HEK293 (cell line): ENCODE results near the gene PCDHB7.
"Not testable (repeated sequence)": the region's sequence is repeated elsewhere in the genome, so short reads cannot be mapped to it uniquely, and the experiment has no call there.

Experiments
- CTCF ChIA-PET: fragments of 350-600 bp; formaldehyde crosslinking; extraction: SDS; loops from one replicate; lab custom pipeline; 2021; ENCODE audit warnings: antibody characterized with exemption; lab: Yijun Ruan, JAX
- POLR2A ChIA-PET: fragments of 300-600 bp; formaldehyde crosslinking; extraction: SDS; loops from one replicate; lab custom pipeline; 2020; ENCODE audit warnings: antibody characterized with exemption, inconsistent platforms; lab: Yijun Ruan, JAX
- H3K27ac ChIP-seq: fragments of 200-500 bp; sonication (Bioruptor generic); 2 replicates; pipeline ENCODE4 v1.5.1; 2014; ENCODE audit warnings: low read depth, low read length, control low read depth, inconsistent platforms; ENCODE audit errors: extremely low read depth
- H3K36me3 ChIP-seq, 2 experiments: fragments of 200-500 bp in 1 of 2; sonication (Bioruptor generic) in 1 of 2; 1 replicate in 1 of 2; 2 replicates in 1 of 2; pipeline ENCODE4 v1.5.1; 2014 to 2017; ENCODE audit warnings: inconsistent platforms in 2 of 2, low read length in 2 of 2; ENCODE audit not compliant: control insufficient read depth in 2 of 2, insufficient read depth in 1 of 2
- H3K4me1 ChIP-seq: fragments of 200-500 bp; sonication (Bioruptor generic); 2 replicates; pipeline ENCODE4 v1.5.1; 2014; ENCODE audit warnings: mild to moderate bottlenecking, low read length, inconsistent platforms; ENCODE audit not compliant: control insufficient read depth, insufficient read depth
- H3K4me3 ChIP-seq: 2 replicates; pipeline ENCODE4 v1.5.1; 2011; ENCODE audit warnings: low read depth, mild to moderate bottlenecking, control low read depth, low read length, moderate library complexity
- H3K9me3 ChIP-seq: fragments of 200-500 bp; sonication (Bioruptor generic); 2 replicates; pipeline ENCODE4 v1.5.1; 2014; ENCODE audit warnings: low read depth, low read length, inconsistent platforms; ENCODE audit not compliant: control insufficient read depth, insufficient read depth
- PRDM6 ChIP-seq: fragments of 450-650 bp; formaldehyde crosslinking; IDR thresholded peaks from 2 replicates; pipeline ENCODE4 v1.5.1; 2017; ENCODE audit warnings: missing biosample characterization, missing genetic modification characterization
- ZBTB26 ChIP-seq: fragments of 450-650 bp; formaldehyde crosslinking; optimal IDR thresholded peaks from 2 replicates; pipeline ENCODE3; 2016; ENCODE audit warnings: missing biosample characterization, mild to moderate bottlenecking, missing genetic modification characterization
- ZNF175 ChIP-seq: fragments of 450-650 bp; formaldehyde crosslinking; IDR thresholded peaks from 2 replicates; pipeline ENCODE4 v1.5.1; 2016; ENCODE audit warnings: missing biosample characterization, missing genetic modification characterization
- ZNF654 ChIP-seq: fragments of 450-650 bp; formaldehyde crosslinking; IDR thresholded peaks from 2 replicates; pipeline ENCODE4 v1.5.1; 2016; ENCODE audit warnings: low read depth, missing biosample characterization, missing genetic modification characterization

Gene PCDHB7

GRCh38 chr5:141199359-141200235 lies 27.2 kb downstream of the PCDHB7 start, which contains the start of gene PCDHB11 (continued):
- TF ChIP-seq ZBTB26 (tag by site-specific recombination) (no peak), PRDM6 (tag by site-specific recombination) (no peak)

DNA sequence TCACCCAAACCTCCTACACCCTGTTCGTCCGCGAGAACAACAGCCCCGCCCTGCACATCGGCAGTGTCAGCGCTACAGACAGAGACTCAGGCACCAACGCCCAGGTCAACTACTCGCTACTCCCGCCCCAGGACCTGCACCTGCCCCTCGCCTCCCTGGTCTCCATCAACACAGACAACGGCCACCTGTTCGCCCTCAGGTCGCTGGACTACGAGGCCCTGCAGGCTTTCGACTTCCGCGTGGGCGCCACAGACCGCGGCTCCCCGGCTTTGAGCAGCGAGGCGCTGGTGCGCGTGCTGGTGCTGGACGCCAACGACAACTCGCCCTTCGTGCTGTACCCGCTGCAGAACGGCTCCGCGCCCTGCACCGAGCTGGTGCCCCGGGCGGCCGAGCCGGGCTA lies 28.7 kb downstream of the PCDHB7 start:
- H3K9me3 ChIP-seq, POLR2A ChIA-PET, CTCF ChIA-PET, H3K4me1 ChIP-seq, H3K4me3 ChIP-seq, H3K36me3 ChIP-seq, H3K27ac ChIP-seq: not testable (repeated sequence)

DNA sequence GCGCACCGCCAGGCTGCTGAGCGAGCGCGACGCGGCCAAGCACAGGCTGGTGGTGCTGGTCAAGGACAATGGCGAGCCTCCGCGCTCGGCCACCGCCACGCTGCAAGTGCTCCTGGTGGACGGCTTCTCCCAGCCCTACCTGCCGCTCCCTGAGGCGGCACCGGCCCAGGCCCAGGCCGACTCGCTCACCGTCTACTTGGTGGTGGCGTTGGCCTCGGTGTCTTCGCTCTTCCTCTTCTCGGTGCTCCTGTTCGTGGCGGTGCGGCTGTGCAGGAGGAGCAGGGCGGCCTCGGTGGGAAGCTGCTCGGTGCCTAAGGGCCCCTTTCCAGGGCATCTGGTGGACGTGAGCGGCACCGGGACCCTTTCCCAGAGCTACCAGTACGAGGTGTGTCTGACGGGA lies 29.2 kb downstream of the PCDHB7 start:
- H3K27ac ChIP-seq, H3K9me3 ChIP-seq, H3K4me1 ChIP-seq, H3K36me3 ChIP-seq, H3K4me3 ChIP-seq, POLR2A ChIA-PET: not testable (repeated sequence)
- CTCF ChIA-PET = interaction anchor here (0.6 to 0.7 kb wide), 2 partner anchors 69 to 323 kb away, joined by 3 to 4 read pairs; no protein-coding TSS in a partner anchor

DNA sequence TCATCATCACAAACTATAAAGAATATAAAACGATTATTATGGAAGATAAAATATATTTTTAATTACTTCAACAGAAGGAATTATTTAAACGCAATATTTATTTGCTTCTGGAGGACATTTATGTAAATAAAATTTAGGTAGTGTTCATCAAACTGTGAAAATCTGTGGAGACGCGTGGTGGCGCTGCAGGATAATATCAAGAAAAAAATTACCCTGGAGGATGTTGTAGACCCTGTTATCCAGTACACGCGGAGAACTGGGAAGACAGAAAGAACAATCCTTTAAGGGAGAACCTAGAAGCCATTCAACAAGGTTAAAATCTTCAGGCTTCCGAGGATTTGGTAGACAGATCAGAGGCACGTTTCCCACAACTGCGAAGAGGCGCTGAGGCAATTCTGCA lies 36.0 kb downstream of the PCDHB7 start, which contains the start of gene PCDHB12:
TSS of gene PCDHB12 (plus strand) at position 242 of the 400 bp plus-strand sequence. CDS start 189 bp downstream, outside the sequence.
- CTCF ChIA-PET = interaction anchor here (0.7 to 1.3 kb wide), 5 partner anchors 9 to 711 kb away, joined by 3 to 7 read pairs (median 5); partner anchors contain the start of genes PCDHA11 and PCDHB11
- H3K4me3 ChIP-seq = no peak within 1 kb of the TSS
- POLR2A ChIA-PET = no interaction called here
- no peak for TF ChIP-seq ZNF175
- peak; percentile 16; the same call in 1 of the 2 replicates for TF ChIP-seq ZNF654
- no peaks in the 10 kb centered on the region for H3K4me1 ChIP-seq
- no peak within 1 kb of the TSS for H3K27ac ChIP-seq
- H3K36me3 ChIP-seq = no peaks in the 10 kb centered on the region
- no peaks in the 10 kb centered on the region; the same call in 1 of the 2 replicates for H3K9me3 ChIP-seq

- H3K4me1 ChIP-seq, H3K9me3 ChIP-seq, H3K27ac ChIP-seq, CTCF ChIA-PET, POLR2A ChIA-PET, H3K36me3 ChIP-seq, H3K4me3 ChIP-seq: not testable (repeated sequence)
These were observed 37.8 kb downstream of the PCDHB7 start for GRCh38 chr5:141210281-141210680.

DNA sequence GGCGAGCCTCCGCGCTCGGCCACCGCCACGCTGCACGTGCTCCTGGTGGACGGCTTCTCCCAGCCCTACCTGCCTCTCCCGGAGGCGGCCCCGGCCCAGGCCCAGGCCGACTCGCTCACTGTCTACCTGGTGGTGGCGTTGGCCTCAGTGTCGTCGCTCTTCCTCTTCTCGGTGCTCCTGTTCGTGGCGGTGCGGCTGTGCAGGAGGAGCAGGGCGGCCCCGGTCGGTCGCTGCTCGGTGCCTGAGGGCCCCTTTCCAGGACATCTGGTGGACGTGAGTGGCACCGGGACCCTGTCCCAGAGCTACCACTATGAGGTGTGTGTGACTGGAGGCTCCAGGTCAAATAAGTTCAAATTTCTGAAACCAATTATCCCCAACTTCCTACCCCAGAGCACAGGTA lies 38.4 kb downstream of the PCDHB7 start:
- CTCF ChIA-PET, H3K9me3 ChIP-seq, H3K4me3 ChIP-seq, POLR2A ChIA-PET, H3K27ac ChIP-seq, H3K4me1 ChIP-seq, H3K36me3 ChIP-seq: not testable (repeated sequence)
